ENCODE data around the gene SCN2B.

Gene SCN2B

DNA sequence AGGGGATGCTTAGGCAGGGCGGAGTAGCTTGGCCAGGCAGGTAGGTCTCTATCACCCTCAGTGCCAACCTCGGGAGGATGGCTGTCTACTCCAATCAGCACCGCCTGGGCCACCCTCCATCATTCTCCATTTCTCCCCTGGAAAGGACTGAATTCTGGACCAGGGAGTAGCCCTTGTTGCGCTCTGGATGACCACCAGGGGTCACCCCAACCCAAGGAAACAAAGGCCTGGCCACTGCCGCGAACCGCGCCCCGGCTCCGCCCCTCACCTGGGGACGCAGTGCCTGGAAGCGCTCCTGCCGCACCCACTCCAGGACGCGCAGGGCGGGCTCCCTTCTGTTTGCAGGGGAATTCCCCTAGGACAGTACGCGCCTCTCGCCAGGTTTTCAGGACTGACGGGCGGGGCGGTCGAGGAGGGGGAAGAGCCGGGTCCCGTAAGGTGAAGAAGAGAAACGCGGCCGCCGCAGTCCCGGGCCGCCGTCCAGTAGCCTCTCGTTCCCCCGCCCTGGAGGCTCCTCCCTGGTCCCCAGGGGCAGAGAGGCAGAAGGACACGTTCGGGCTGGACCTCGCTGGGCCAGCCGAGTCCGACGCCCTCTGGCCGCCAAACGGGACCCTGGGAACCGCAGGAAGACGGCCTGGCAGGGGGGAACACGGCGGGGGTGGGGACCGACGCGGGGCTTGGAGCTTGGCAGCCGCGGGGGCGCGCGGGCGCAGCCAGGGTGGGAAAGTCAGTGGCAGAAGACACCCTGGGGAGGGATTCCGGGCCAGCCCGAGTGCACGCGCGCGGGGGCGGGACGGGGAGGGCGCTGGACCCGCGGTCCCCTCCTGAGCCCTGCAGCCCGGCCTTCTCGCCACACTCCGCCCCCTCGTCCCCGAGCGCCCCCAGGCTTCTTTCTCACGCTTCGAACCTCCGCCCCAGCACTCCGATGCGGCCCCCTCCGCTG is 30.9 kb downstream of the SCN2B start (continued):
- TF ChIP-seq, protein P1, sequence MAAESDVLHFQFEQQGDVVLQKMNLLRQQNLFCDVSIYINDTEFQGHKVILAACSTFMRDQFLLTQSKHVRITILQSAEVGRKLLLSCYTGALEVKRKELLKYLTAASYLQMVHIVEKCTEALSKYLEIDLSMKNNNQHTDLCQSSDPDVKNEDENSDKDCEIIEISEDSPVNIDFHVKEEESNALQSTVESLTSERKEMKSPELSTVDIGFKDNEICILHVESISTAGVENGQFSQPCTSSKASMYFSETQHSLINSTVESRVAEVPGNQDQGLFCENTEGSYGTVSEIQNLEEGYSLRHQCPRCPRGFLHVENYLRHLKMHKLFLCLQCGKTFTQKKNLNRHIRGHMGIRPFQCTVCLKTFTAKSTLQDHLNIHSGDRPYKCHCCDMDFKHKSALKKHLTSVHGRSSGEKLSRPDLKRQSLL (tag by site-specific recombination; IDR thresholded peaks at IDR 0.05), result peak; percentile 55; the same call in 1 of the 2 replicates
- TF ChIP-seq ZNF830 (tag by site-specific recombination; IDR thresholded peaks at IDR 0.05; ENCODE audit: low read depth) (no peak), ZNF660 (tag by site-specific recombination; IDR thresholded peaks at IDR 0.05) (0 out of 2 replicates have a peak, but pooled peaks have one; percentile 29), ZNF658 (tag by site-specific recombination; IDR thresholded peaks at IDR 0.05) (no peak), ZFP69B (tag by site-specific recombination; IDR thresholded peaks at IDR 0.05) (no peak), ZNF324 (tag by site-specific recombination; IDR thresholded peaks at IDR 0.05) (no peak), YY1 (tag by site-specific recombination; IDR thresholded peaks at IDR 0.05) (no peak), ZNF26 (tag by site-specific recombination; IDR thresholded peaks at IDR 0.05) (no peak), ELK4 (IDR thresholded peaks at IDR 0.05; ENCODE audit: borderline replicate concordance, low read depth, low read length) (no peak), ZNF292 (tag by site-specific recombination; IDR thresholded peaks at IDR 0.05; ENCODE audit: borderline replicate concordance, low read depth) (no peak), ZNF350 (tag by site-specific recombination; IDR thresholded peaks at IDR 0.05) (no peak), ZNF670 (tag by site-specific recombination; IDR thresholded peaks at IDR 0.05; ENCODE audit: low read depth) (no peak), ZNF704 (tag by site-specific recombination; IDR thresholded peaks at IDR 0.05) (no peak), MZF1 (tag by site-specific recombination; IDR thresholded peaks at IDR 0.05; ENCODE audit: borderline replicate concordance) (no peak), ZBTB10 (tag by site-specific recombination; IDR thresholded peaks at IDR 0.05) (no peak), KLF16 (tag by site-specific recombination; IDR thresholded peaks at IDR 0.05) (peak; percentile 68), ZNF664 (tag by site-specific recombination; IDR thresholded peaks at IDR 0.05) (no peak), ZNF302 (tag by site-specific recombination; IDR thresholded peaks at IDR 0.05; ENCODE audit: low read depth) (no peak), ZNF610 (tag by site-specific recombination; IDR thresholded peaks at IDR 0.05; ENCODE audit: borderline replicate concordance) (no peak), ZNF596 (tag by site-specific recombination; IDR thresholded peaks at IDR 0.05) (no peak), ZNF394 (tag by site-specific recombination; IDR thresholded peaks at IDR 0.05; ENCODE audit: borderline replicate concordance) (no peak), SP2 (tag by site-specific recombination; IDR thresholded peaks at IDR 0.05) (peak; percentile 34; the same call in 1 of the 2 replicates), ZNF624 (tag by site-specific recombination; IDR thresholded peaks at IDR 0.05) (no peak), ZFP41 (tag by site-specific recombination; IDR thresholded peaks at IDR 0.05; ENCODE audit: borderline replicate concordance) (no peak), ZNF510 (tag by site-specific recombination; IDR thresholded peaks at IDR 0.05; ENCODE audit: insufficient replicate concordance) (no peak), ZNF214 (tag by site-specific recombination; IDR thresholded peaks at IDR 0.05; ENCODE audit: borderline replicate concordance) (no peak), ZNF701 (tag by site-specific recombination; IDR thresholded peaks at IDR 0.05) (no peak), GLIS1 (tag by site-specific recombination; IDR thresholded peaks at IDR 0.05) (peak; percentile 82), ZNF837 (tag by site-specific recombination; IDR thresholded peaks at IDR 0.05) (no peak)
- TF ChIP-seq, protein P2, sequence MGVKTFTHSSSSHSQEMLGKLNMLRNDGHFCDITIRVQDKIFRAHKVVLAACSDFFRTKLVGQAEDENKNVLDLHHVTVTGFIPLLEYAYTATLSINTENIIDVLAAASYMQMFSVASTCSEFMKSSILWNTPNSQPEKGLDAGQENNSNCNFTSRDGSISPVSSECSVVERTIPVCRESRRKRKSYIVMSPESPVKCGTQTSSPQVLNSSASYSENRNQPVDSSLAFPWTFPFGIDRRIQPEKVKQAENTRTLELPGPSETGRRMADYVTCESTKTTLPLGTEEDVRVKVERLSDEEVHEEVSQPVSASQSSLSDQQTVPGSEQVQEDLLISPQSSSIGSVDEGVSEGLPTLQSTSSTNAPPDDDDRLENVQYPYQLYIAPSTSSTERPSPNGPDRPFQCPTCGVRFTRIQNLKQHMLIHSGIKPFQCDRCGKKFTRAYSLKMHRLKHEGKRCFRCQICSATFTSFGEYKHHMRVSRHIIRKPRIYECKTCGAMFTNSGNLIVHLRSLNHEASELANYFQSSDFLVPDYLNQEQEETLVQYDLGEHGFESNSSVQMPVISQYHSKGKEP (tag by site-specific recombination; IDR thresholded peaks at IDR 0.05), result no peak

Measured in HEK293 (cell line).